GM12872 (cell line): Measurements from ENCODE around the gene AGAP1.

Experiments used
- TF ChIP-seq, protein P1 (sequence below): IDR thresholded peaks from 3 replicates; pipeline ENCODE4 v1.5.1; 2011; ENCODE audit warnings: low read depth, mild to moderate bottlenecking, low read length, moderate library complexity; ENCODE audit not compliant: insufficient read depth

AGAP1 gene

DNA sequence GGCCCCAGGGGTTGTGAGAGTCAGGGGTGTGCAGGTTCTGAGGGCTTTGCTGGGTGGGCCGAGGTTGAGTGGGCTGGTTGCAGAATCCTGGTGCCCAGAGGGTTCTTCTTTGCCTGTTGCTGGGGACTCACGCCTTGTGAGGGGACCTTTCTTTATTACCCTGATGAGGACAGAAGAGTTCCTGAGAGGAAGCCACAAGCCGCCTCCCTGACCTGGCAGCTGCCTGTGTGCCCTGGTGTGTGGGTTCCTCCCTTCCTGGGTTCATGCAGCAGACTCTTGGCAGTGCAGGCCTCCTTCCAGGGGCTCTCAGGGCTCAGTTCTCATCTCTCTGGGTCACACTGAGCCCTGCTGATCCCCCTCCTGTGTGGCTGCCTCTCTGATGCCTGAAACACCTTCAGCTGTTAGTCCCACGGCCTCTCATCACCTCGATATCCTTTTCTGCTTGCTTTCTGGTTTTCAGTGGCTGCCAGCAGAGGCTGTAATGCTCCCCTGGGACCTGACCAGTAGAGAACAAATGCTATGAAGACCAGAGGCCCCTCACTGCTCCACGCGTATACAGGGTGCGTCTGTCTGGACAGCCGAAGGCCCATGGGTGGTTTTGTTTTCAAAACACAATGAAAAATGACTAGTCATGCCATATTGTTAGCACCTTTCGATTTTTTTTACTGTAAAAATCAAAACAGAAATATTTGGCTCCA, 191.3 kb downstream of the AGAP1 start:
- TF ChIP-seq, protein P1, sequence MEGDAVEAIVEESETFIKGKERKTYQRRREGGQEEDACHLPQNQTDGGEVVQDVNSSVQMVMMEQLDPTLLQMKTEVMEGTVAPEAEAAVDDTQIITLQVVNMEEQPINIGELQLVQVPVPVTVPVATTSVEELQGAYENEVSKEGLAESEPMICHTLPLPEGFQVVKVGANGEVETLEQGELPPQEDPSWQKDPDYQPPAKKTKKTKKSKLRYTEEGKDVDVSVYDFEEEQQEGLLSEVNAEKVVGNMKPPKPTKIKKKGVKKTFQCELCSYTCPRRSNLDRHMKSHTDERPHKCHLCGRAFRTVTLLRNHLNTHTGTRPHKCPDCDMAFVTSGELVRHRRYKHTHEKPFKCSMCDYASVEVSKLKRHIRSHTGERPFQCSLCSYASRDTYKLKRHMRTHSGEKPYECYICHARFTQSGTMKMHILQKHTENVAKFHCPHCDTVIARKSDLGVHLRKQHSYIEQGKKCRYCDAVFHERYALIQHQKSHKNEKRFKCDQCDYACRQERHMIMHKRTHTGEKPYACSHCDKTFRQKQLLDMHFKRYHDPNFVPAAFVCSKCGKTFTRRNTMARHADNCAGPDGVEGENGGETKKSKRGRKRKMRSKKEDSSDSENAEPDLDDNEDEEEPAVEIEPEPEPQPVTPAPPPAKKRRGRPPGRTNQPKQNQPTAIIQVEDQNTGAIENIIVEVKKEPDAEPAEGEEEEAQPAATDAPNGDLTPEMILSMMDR = no peak

DNA sequence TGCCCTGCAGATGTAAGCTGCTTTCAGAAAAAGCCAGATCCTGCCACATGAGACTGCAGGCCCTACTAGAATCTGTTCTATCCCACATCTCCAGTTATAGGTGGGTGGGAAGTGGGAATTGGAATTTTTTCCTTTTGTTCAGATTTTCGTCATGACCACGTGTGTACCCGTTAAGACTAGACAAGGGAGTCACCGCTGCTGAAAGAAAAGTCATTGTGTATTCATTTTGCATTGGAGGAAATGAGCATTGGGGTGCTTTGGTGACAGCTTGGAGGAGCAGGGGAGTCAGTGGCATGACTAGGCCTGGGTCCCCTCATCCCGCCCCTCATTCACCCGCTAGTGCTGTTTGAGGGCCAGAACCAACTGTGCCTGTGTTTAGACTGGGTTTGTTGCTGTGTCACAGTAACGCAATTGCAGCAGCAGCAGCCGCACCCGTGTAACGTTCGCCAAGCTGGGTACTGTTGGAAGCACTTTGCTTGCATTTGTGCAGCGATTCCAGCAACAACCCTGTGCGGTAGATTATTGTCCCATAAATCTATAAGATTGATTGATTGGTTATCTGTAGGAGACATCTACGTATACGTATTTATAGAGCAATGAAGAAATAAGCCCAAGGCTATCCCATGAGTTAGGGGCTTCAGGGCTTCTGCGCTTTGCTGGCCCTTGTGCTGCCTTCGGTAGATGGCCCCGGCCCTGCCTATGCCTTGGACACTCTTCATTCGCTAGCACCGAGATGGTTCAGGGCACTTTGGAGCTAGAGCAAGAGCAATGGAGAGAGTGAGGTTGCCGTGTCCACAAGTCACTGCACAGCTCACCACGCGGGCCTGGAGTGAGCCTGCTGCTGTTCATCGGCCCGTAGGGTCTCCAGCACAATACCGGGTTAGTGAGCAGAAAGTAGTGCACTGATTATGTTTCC, 194.9 kb downstream of the AGAP1 start:
- TF ChIP-seq, protein P1 = no peak

DNA sequence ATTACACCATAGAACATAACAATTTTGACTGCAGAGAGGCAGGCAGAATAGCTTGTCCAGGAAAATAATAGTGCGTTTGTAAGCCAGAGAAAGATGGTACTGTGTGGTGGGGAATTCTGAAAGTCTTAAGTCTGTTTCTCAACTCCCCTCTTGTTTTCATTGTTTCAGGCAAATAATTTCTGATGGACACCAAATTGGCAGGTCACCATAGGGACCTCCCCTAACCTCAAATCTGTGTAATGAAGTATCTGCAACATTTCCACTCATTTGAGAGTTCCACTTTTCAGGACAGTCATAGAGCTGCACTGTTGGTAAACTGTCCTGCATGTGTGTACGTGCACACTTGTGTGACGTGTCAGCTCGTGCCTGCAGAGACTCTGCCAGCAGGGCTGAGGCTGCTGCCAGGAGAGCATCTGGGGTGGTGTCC, 195.6 kb downstream of the AGAP1 start:
- TF ChIP-seq, protein P1 = no peak

DNA sequence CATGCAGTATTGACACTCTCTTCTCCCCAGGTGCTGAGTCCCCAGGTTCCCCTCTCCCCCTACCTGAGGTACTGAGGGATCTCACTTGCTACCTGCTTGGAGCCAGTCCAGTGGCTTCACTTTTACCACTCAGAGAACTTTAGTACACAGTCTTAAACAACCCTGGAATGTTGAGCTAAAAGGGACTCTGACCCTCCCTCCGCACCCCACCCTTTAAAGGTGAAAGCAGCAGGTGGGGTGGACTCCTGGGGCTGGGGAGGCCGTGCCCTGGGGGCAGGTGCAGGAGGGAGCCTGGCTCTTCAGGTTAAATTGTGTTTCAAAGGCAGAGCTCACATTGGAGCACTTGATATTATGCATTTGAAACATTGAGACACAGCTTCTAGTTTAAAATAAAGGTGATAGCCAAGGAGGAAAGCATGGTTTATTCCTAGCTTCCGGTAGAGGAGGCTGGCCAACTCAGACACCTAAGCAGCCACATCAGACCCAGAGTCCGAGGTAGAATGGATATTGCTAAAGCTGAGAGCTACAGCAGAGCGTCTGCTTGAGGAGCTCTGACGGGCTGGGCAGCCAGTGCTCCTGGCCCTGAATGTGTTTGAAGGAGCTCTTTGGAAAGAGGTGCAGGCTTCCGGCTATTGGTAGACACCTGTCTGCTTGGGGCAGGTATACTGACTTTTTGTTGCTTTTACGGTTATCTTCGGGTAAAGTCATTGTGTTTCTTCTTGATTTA, 196.4 kb downstream of the AGAP1 start:
- TF ChIP-seq, protein P1 = no peak

DNA sequence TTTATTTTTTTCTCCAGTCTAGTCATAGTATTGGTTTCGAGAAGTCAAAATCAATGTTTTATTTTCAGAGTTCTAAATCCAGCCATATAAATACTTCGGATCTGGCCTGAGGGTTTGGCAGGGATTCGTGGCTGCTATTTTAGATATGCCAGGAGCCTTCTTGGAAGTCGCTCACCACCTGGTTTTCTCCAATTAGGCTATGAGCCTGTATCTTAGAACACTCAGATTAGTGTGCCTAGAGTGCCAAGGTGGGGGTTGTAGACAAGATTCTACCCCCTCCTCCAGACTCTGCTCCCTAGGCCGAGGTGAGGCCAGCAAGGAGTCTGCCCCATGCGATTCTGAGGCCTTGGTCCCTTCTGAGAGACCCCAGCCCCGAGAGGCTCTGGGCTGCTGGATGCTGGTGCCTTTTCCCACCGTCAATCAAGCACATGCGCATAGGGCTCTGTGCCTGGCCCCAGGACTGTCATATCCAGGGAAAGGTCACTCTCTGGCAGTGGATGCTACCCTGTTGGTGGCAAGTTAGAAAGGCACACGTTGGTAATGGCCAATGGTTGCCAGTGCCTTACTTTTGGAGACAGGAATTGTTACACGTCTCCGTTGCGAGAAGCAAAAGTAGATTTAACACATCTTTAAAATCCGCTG, 197.1 kb downstream of the AGAP1 start:
- TF ChIP-seq, protein P1 = no peak

DNA sequence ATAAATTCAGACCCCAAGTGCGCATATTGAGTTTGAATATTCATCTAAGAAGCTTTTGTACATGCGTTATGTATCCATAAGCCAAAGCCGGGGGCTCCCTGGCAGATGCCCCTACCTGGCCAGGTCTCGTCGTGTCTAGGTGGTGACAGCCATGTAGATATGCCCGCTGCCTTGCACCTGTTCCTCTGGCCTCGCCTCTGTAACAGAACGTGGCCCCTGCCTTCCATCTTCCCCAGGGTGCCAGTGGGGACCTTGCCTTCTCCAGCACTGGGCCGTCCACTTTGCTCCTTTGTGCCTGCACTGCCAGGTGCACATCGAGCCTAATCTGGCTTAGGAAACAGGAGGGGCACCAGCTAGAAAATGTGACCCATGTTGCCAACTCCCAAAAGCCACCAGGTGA, 198.2 kb downstream of the AGAP1 start:
- TF ChIP-seq, protein P1 = no peak
